ENCODE results near the gene NAT10.

- TF ChIP-seq CREB5 (CRISPR knock-in tag; IDR thresholded peaks at IDR 0.05; ENCODE audit: low read depth), result no peak
- TF ChIP-seq ISL1 (CRISPR knock-in tag; IDR thresholded peaks at IDR 0.05), result no peak
- TF ChIP-seq BACH2 (CRISPR knock-in tag; IDR thresholded peaks at IDR 0.05; ENCODE audit: borderline replicate concordance), result no peak
Observed at GRCh38 chr11:34145073-34145472, 39.6 kb downstream of the NAT10 start.
